Retinal pigment epithelial cell (primary cell): ENCODE measurements around the gene KTI12.
A peak's percentile ranks its signal among the peaks of the same experiment; 100 is the strongest.
"Not testable (repeated sequence)": the region's sequence is repeated elsewhere in the genome, so short reads cannot be mapped to it uniquely, and the experiment has no call there.

ENCODE experiments used
- DNase-seq: peaks from one replicate; pipeline ENCODE4 v3.0.0-alpha.2; 2010; ENCODE audit warnings: low read depth
- H3K4me3 ChIP-seq: 2 replicates; pipeline ENCODE4 v1.5.1; 2011; ENCODE audit warnings: mild to moderate bottlenecking, low read length, control low read depth, moderate library complexity
- TF ChIP-seq, protein P1 (sequence below): conservative IDR thresholded peaks from 2 replicates; pipeline ENCODE4 v1.5.1; 2011; ENCODE audit warnings: low read depth, low read length, control low read depth, inconsistent platforms

The KTI12 gene

DNA sequence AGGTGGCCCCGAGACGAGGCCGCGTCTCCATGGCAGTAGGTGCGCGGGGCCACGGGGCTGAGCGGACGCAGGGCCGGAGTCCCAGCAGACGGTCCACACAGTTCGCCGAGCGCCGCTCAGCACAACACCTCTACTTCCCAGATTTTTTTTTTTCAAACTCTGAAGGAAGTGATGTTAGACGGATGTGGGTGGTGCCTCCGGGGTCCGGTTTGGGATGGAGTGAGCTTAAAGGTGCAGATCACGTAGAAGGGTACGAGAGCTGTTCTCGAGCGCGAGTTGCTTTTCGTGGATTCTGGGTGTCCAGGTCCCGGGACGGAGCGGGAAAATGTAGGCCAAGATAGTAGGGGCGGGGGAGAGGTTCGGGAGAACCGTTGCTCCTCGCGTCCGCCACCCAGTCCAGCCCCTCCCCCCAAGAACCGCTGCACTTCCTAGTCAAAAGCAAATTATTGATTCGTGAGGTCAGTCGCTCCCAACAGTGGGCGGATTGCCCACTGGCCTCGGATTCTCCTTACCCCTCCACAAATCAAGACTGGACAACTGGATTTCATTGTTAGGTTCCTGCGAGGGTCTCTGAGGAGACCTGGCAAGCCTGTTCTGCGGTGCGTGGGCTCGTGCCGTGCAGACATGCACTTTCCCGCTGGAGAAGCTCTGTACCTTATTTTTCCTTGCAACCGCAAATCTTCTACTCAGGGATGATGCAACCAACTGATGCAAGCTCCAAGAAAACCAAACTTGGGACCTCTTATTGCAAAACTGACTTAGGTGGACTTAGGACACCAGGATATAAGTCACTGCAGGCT lies 21.7 kb upstream of the KTI12 start, which contains the start of gene TXNDC12:
Gene TXNDC12 (minus strand): TSS at position 126 of the 800 bp plus-strand sequence. CDS start 95 bp downstream, at position 31.
- TF ChIP-seq, protein P1, sequence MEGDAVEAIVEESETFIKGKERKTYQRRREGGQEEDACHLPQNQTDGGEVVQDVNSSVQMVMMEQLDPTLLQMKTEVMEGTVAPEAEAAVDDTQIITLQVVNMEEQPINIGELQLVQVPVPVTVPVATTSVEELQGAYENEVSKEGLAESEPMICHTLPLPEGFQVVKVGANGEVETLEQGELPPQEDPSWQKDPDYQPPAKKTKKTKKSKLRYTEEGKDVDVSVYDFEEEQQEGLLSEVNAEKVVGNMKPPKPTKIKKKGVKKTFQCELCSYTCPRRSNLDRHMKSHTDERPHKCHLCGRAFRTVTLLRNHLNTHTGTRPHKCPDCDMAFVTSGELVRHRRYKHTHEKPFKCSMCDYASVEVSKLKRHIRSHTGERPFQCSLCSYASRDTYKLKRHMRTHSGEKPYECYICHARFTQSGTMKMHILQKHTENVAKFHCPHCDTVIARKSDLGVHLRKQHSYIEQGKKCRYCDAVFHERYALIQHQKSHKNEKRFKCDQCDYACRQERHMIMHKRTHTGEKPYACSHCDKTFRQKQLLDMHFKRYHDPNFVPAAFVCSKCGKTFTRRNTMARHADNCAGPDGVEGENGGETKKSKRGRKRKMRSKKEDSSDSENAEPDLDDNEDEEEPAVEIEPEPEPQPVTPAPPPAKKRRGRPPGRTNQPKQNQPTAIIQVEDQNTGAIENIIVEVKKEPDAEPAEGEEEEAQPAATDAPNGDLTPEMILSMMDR = no peak
- peak within 1 kb of the TSS; percentile 70 for H3K4me3 ChIP-seq
- peak; percentile 75 for DNase-seq

DNA sequence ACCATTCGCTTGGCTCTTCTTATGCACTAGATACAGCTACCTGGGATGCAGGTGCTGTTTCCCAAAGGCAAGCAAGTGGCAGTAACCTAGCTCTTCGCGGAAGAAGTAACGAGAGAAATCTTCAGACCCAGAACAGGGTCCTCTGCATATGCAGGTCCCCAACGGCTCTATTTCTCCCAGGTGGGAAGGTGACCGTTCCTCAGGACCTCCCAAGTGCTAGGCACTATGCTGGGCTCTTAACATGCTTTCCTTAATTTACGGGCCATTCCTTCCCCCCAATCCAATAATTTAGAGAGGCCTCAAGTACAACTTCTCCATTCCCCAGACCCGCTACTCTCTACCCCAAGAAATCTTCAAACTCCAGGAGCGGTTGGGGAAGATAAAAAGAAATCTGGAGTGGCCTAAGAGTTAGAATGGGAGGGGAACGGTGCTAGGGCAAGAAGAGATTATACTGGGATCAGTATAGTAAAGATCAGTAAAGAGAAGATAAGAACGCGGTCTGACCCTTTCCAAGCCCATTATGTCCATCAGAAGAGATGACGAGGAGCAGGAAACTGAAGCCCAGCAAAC lies 21.0 kb upstream of the KTI12 start:
- DNase-seq = no peak
- TF ChIP-seq, protein P1 = no peak
- peak overlapping the region; percentile 70 for H3K4me3 ChIP-seq

DNA sequence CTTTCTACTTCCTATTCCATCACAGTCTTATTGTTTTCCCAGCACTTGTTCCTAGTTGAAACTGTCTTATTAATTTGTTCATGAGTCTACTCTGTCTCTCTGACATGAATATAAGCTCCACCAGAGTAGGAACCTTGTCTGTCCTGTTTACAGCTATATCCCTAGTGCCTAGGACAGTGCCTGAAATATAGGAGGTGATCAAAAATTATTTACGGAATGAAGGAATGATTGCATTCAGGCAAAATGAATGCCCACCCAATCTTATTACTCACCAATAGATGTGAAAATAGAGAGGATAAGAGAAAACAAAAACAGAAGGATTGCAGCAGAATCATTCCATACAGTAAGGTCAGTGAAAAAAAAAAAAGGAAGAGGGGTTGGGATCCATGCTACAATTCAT lies 20.3 kb upstream of the KTI12 start:
- peak overlapping the region; percentile 70 for H3K4me3 ChIP-seq
- no peak for DNase-seq
- TF ChIP-seq, protein P1 = no peak

DNA sequence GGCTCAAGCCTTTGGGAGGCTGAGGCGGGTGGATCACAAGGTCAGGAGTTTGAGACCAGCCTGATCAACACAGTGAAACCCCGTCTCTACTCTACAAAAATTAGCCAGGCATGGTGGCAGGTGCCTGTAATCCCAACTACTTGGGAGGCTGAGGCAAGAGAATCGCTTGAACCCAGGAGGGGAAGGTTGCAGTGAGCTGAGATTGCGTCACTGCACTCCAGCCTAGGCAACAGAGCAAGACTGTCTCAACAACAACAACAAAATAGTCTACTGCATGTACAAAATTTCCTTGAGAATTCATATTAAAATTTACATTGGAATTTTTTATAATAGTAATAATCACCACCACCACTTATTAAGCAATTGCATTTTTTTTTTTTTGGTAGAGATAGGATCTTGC lies 15.7 kb upstream of the KTI12 start:
- H3K4me3 ChIP-seq, DNase-seq: not testable (repeated sequence)

DNA sequence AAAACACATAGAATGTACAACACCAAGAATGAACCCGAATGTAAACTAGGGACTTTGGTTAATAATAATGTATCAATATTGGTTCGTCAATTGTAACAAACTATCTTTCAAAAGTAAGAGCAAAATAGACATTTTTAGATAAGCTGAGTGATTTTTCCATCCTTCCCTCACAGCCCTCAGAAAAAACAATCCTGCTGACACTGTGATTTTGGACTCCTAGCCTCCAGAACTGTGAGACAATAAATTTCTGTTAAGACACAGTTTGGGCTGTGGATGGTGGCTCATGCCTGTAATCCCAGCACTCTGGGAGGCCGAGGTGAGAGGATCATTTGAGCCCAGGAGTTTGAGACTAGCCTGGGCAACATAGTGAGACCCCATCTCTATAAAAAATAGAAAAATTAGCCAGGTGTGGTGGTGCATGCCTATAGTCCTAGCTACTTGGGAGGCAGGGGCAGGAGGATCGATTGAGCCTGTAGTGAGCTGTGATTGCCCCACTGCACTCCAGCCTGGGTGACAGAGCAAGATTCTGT lies 12.1 kb upstream of the KTI12 start:
- H3K4me3 ChIP-seq = not testable (repeated sequence)

DNA sequence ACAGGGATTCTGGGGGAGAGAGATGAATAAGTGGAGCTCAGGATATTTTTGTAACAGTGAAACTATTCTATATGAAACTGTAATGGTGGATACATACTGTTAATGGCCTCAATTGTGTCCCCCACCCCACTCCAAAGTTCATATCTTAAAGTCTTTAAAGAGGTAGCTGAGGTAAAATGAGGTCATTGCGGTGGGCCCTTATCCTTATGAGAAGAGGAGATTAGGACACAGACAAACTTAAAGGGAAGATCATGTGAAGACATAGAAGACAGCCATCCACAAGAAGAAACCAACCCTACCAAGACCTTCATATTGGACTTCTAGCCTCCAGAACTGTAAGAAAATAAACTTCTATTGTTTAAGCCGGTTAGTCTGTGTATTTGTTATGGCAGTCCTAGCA lies 11.6 kb upstream of the KTI12 start:
- no peak overlapping the region for H3K4me3 ChIP-seq
- TF ChIP-seq, protein P1 = no peak
- DNase-seq = no peak

More for the DNA sequence above, 12.1 kb upstream of the KTI12 start:
- DNase-seq = not testable (repeated sequence)

DNA sequence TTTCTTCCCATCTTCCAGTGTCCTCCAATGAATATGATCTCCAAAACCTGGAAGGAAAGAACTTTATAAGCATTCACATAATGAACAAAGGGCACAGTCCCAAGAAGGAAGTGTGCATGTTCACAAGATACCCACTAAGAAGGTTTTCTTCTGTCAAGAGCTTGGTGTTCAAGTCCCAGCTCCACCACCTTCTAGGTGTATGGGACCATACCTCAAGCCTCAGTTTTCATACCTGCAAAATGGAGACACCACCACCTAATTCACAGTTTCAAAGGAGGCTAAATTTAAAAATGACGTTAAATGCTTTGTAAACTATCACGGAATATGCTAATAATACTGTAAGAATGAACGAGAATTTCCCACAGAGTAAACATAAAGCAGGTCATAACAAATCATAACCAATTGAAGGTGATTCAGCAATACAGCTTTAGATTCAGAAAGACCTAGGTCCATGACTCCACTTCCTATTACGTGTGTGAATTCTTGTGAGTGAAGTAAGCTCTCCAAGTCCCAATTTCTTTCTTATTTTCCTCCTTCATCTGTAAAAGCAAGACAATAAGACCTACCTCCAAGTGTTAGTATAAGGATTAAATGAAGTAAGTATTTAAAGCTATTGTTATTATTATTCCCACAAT lies 8.1 kb upstream of the KTI12 start:
- no peak for DNase-seq
- no peak overlapping the region for H3K4me3 ChIP-seq
- TF ChIP-seq, protein P1 = no peak

DNA sequence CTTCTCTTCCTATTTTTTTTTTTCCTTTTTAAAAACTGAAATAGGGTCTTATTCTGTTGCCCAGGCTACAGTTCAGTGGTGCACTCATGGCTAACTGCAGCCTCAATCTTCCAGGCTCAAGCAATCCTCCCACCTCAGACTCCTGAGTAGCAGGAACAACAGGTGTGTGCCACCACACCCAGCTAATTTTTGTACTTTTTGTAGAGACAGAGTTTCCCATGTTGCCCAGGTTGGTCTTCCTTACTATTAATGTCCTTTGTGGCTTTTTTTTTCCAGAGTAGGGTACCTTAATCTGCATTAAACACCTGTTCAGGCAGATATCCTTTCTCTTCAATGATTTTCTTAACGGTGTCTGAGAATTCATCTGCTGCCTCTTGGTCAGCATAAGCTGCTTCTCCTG lies 4.3 kb upstream of the KTI12 start:
- TF ChIP-seq, protein P1 = no peak
- DNase-seq = no peak
- no peak overlapping the region for H3K4me3 ChIP-seq
